GM21515 (cell line): ENCODE measurements around the gene TMEM234.

Experiments used
- ATAC-seq: cut with Tn5 transposase; IDR thresholded peaks from one replicate; pipeline ENCODE4 v1.9.1; 2021; ENCODE audit not compliant: unreplicated experiment

Gene TMEM234

GRCh38 chr1:32201011-32201855 is 20.9 kb downstream of the TMEM234 start:
- peak; percentile 37 for ATAC-seq

- no peak for ATAC-seq
Measured at GRCh38 chr1:32200226-32201010, 21.7 kb downstream of the TMEM234 start, which contains the start of gene CCDC28B. Gene CCDC28B, plus strand, starts transcription at chr1:32200595. Its CDS starts 1,341 bp downstream, at chr1:32201936.

- no peak for ATAC-seq
Measured at GRCh38 chr1:32199717-32200072, 22.5 kb downstream of the TMEM234 start.

GRCh38 chr1:32199043-32199716 is 23.0 kb downstream of the TMEM234 start:
- ATAC-seq = no peak

- no peak for ATAC-seq
Measured at GRCh38 chr1:32198237-32199042, 23.7 kb downstream of the TMEM234 start.

GRCh38 chr1:32197837-32198236 is 24.3 kb downstream of the TMEM234 start:
- ATAC-seq = no peak

- no peak for ATAC-seq
Measured at GRCh38 chr1:32197074-32197473, 25.1 kb downstream of the TMEM234 start.

GRCh38 chr1:32195972-32196823 is 26.0 kb downstream of the TMEM234 start:
- ATAC-seq = no peak

- ATAC-seq = no peak
Measured at GRCh38 chr1:32195531-32195930, 26.6 kb downstream of the TMEM234 start.

- no peak for ATAC-seq
Measured at GRCh38 chr1:32194984-32195383, 27.2 kb downstream of the TMEM234 start.

- ATAC-seq = no peak
Measured at GRCh38 chr1:32192220-32192948, 29.8 kb downstream of the TMEM234 start.

- ATAC-seq = no peak
Measured at GRCh38 chr1:32187850-32188249, 34.3 kb downstream of the TMEM234 start.

GRCh38 chr1:32186491-32186890 is 35.7 kb downstream of the TMEM234 start:
- ATAC-seq = no peak

- no peak for ATAC-seq
Measured at GRCh38 chr1:32186077-32186476, 36.1 kb downstream of the TMEM234 start.

- ATAC-seq = no peak
Measured at GRCh38 chr1:32184650-32185049, 37.5 kb downstream of the TMEM234 start.

- no peak for ATAC-seq
Measured at GRCh38 chr1:32182060-32182459, 40.1 kb downstream of the TMEM234 start.

GRCh38 chr1:32181563-32181962 is 40.6 kb downstream of the TMEM234 start:
- no peak for ATAC-seq

GRCh38 chr1:32181065-32181464 is 41.1 kb downstream of the TMEM234 start:
- ATAC-seq = no peak
